Stimulated activated naive CD8-positive, alpha-beta T cell treated with anti-CD3 and anti-CD28 coated beads, Interleukin-15, amount 100 ng/mL, for 72 hours (primary cell): ENCODE measurements around the gene LCNL1.
"Not testable (repeated sequence)": the region's sequence is repeated elsewhere in the genome, so short reads cannot be mapped to it uniquely, and the experiment has no call there.

ENCODE experiments used
- ATAC-seq: fragments of 150-1000 bp; cut with Tn5 transposase; 2 replicates; pipeline ENCODE4 v1.10.0; 2021; ENCODE audit warnings: mild to moderate bottlenecking, moderate library complexity
- DNase-seq, 2 donors: peaks; one replicate each; pipeline ENCODE4 v3.0.0; 2021 to 2022
- H3K27ac Mint-ChIP-seq, 2 donors: one replicate each; pipeline ENCODE4 v1.8.0; 2022; ENCODE audit warnings: mild to moderate bottlenecking in 2 of 2, mixed read lengths in 2 of 2, moderate library complexity in 2 of 2
- H3K27me3 Mint-ChIP-seq: one replicate; pipeline ENCODE4 v1.8.0; 2022; ENCODE audit warnings: mixed read lengths
- H3K4me1 Mint-ChIP-seq: one replicate; pipeline ENCODE4 v1.8.0; 2022; ENCODE audit warnings: mild to moderate bottlenecking, mixed read lengths
- H3K4me3 Mint-ChIP-seq, 2 donors: one replicate each; pipeline ENCODE4 v1.8.0; 2022; ENCODE audit warnings: mild to moderate bottlenecking in 2 of 2, mixed read lengths in 2 of 2, moderate library complexity in 1 of 2
- H3K9me3 Mint-ChIP-seq, 2 donors: one replicate each; pipeline ENCODE4 v1.8.0; 2022; ENCODE audit warnings: mixed read lengths in 2 of 2

Gene LCNL1

DNA sequence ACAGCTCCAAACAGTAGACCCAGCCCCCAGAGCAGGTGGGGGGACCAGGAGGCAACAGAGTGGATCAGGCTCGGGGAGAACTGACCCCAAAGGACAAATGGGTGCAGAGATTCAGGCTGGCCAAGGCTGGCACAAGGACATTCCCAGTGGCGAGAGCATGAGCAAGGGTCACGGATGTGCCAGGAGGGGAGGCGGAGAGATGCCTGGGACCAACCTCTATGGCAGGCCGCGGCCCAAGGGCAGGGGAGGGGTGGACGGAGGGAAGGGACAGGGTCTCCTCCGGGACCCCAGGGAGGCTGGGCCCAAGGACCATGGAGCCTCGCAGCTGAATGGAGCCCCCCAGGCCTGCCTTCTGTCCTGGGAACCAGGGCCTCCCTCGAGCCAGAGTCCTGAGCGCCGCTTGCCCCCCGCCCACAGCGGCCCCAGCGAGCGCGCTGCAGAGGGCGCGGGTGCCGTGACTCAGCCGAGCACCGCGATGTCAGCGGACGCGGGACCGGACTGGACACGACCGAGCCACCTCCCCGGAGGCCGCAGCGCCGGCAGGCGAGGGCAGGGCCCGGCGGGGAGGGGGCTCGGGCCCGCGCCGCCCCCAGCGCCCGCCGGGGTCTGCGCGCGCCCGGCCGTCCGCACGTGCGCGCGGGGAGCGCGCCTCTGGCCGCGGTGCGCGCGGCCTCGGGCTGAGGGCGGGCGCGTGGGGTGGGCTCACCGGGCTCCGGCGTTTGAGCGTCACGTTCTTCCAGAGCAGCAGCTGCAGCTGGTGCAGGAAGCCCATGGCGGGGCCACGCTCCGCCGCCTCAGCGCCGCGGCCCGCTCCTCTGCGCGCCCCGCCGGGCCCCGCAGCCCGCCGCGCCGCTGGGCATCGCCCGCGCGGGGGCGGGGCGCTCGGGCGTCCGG lies 44.8 kb downstream of the LCNL1 start, which contains the start of gene ABCA2:
Gene ABCA2 (minus strand): TSS at position 869 of the 894 bp plus-strand sequence. CDS start 97 bp downstream, at position 772.
- Mint-ChIP-seq H3K4me1 (peaks cover 73% of the 10 kb centered on the region), H3K27me3 (no peaks in the 10 kb centered on the region), H3K9me3 (no peaks in the 10 kb centered on the region), H3K27ac (no peak within 1 kb of the TSS), H3K4me3 (peak within 1 kb of the TSS; percentile 81 to 86)
- no peak for DNase-seq
- no peak for ATAC-seq

DNA sequence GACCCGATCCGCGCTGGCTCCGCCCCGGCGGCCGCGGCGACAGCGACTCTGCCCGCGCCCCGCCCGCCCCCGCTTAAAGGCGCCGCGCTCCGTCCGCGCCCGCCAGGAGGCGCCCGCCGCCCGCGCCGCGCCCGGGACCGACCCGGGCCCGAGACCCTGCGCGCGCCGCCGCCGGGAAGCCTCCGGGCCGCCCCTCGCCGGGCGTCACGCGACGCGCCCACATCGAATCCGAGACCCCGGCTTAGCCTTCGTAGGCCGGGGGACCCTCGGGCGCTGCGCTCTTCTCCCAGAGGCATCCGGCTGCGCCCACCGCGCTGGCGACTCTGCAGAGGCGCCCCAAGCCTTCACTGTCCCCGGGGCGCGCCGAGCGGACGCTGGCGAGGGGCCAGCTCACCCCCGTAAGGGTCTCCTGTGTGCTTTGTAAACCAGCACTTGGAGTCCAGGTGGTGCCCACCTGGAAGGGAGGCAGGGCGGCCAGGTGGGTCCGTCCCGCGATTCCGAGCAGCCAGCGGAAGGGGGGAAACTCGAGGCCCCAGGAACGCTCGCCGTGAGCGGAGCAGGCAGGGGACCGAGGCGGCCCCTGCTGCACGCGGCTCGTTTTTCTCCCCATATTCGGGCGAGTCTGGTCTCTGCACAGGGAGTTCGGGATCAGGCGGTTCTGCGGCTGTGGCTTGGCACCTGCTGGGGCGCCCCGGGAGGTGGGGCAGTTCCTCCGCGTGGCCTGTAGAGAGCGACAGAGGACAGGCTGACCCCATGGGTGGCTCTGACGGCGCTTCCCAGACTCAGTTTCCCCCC lies 45.7 kb downstream of the LCNL1 start:
- Mint-ChIP-seq H3K9me3 (no peaks in the 10 kb centered on the region), H3K27ac (no peak overlapping the region)

DNA sequence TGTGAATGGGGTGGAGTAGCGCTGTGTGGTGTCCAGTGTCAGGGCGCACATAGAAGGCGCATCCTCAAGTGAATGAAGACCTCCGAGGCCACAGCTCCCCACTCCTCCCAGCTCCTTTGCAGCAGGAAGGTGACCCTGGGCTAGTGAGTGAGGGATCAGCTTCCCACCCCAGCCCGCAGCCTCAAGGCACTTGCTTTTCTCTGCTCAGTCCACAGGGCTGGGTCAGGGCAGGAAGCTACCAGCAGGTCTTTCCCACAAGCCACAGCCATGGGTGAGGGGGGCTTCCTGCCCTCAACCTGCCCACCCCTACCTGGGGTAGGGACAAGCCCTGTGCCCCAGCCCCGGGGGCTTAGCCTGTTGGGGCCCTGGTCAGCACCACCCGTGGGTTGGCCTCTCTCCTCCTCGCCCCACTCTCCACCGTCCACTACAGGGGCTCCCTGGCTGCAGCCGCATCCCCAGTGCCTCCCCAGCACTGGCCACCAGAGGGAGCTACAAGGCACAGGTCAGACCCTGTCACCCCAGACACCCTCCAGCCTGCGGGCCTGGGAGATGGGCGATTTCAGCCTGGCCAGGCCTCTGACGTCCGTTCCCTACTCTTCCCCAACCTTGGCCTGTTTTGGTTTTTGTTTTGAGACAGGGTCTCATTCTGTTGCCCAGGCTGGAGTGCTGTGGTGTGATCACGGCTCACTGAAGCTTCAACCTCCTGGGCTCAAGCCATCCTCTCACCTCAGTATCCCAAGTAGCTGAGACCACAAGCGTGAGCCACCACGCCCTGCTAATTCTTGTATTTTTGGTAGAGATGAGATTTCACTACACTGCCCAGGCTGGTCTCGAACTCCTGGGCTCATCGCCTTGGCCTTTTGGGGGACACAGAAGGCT lies 46.5 kb downstream of the LCNL1 start:
- H3K27me3 Mint-ChIP-seq, result no peaks in the 10 kb centered on the region
- ATAC-seq, result peak; percentile 47
- H3K27ac Mint-ChIP-seq, result no peak overlapping the region
- no peaks in the 10 kb centered on the region for H3K9me3 Mint-ChIP-seq
- DNase-seq, result peak; percentile 76 to 79
- H3K4me3 Mint-ChIP-seq, result peak overlapping the region; percentile 78 to 84
- peaks cover 83% of the 10 kb centered on the region for H3K4me1 Mint-ChIP-seq

More for the DNA sequence above, 45.7 kb downstream of the LCNL1 start:
- ATAC-seq (peak; percentile 41), DNase-seq (peak; percentile 74 to 75)
- H3K4me3 Mint-ChIP-seq, result peak overlapping the region; percentile 78 to 84
- H3K4me1 Mint-ChIP-seq, result peaks cover 81% of the 10 kb centered on the region
- H3K27me3 Mint-ChIP-seq, result no peaks in the 10 kb centered on the region

DNA sequence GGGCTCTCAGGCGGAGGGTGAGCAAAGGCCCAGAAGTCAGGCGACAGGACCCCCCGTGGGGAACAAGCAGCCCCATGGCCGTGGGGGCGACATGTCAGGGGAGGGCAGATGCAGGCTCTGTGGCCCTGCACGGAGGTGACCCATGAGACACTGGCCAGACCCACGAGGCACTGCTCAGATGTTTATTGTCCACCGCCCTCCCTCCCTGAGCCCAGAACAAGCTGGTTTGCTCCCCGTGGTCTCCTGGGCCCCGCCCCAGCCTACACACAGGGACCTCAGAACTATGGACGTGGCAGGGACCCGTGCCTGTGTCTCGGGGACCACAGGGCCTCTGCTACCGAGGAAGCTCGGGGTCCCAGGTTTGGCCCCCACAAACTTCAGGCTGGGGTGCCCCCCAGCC lies 47.2 kb downstream of the LCNL1 start:
- no peaks in the 10 kb centered on the region for H3K27me3 Mint-ChIP-seq
- no peak overlapping the region for H3K27ac Mint-ChIP-seq
- peak overlapping the region; percentile 78 to 84 for H3K4me3 Mint-ChIP-seq
- DNase-seq (peak in 1 of 2 donors; percentile 43), ATAC-seq (no peak)
- H3K9me3 Mint-ChIP-seq, result no peaks in the 10 kb centered on the region
- H3K4me1 Mint-ChIP-seq, result peaks cover 83% of the 10 kb centered on the region

DNA sequence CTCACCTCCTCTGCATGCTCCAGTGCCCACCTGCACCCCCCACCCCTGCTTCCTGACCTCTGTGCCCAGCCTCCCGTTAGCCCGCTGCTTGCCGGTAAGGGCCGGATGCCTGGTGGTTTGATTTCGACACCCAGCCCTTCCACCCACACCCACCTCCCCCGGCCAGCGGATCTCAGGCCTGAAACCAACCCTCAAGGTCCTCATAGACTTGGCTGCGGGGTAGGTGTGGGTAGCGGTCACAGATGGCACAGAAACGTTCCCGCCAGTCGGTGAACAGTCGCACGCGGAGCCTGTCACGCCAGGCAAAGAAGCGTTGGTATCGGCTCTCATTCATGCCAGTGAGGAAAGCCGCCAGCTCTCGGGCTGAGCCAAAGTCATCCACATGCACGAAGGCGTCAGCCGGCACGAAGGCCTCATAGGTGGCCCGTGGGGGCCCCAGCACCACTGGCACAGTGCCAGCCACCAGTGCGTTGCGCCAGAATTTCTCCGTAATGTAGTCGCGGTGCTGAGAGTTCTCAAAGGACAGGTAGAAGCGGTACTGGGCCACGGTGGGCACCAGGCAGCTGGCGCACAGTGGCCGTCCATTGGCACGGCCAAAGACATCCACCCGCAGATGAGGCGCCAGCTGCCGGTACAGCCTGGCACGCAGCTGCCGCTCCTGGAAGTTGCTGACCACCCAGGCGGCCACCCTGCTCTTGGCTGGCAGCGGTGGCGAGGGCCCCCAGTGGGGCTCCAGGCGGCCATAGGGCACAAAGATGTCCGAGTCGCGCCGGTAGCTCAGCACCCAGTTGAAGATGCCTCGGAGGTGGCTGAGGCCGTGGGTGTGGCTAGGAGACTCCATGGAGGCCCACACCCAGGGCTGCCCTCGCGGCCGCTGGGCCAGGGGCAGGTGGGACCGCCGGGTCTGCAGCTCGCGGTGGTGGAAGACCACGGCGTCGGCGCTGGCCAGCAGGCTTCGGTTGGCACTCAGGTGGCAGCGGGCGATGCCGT lies 48.0 kb downstream of the LCNL1 start:
- no peaks in the 10 kb centered on the region for H3K27me3 Mint-ChIP-seq
- H3K4me1 Mint-ChIP-seq, result peaks cover 89% of the 10 kb centered on the region
- ATAC-seq (peak; percentile 10), DNase-seq (peak in 1 of 2 donors; percentile 83)
- H3K27ac Mint-ChIP-seq, result peak overlapping the region; percentile 10 to 48
- H3K9me3 Mint-ChIP-seq, result no peaks in the 10 kb centered on the region
- peak overlapping the region; percentile 56 to 61 for H3K4me3 Mint-ChIP-seq

DNA sequence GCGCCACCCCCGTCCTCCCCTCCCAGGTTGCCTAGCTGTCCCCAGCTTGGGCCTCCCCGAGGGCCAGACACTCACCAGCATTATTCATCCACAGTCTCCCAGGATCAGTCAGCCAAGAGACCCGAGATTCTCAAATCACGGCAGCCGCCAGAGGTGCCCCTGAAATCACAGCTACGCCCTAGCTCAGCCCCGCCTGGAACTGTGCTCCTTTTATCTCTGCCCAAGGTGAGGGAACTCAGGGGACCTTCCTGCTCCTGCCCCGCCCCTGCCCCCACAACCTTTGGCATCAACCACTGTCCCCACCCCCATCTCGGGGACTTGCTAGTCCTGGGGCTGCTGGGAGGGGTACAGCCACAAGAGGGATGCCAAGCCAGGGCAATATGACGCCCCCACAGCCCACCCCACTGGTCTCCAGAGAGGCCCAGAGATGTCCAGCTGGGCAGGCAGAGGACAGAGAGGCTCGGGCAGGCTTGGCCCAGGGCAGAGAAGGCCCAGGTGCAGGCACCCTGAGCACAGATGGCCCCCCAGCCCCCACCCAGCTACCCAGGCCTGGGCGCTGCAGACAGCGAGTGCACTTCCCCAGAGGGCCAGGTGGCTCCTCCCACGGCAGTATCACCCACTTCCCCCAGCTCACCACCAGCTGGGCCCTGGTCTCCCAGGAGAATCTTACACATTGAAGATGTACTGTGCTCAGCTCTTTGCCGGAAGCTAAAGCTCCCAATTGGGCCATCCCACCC lies 49.3 kb downstream of the LCNL1 start, which contains the start of gene FUT7:
Gene FUT7 (minus strand): TSS at position 185 of the 737 bp plus-strand sequence. CDS start 97 bp downstream, at position 88.
- peak within 1 kb of the TSS in 1 of 2 donors; percentile 76 for H3K27ac Mint-ChIP-seq
- peaks cover 78% of the 10 kb centered on the region for H3K4me1 Mint-ChIP-seq
- peak within 1 kb of the TSS; percentile 61 to 75 for H3K4me3 Mint-ChIP-seq
- H3K9me3 Mint-ChIP-seq, result no peaks in the 10 kb centered on the region
- no peaks in the 10 kb centered on the region for H3K27me3 Mint-ChIP-seq
- peak in 1 of 2 donors; percentile 66 for DNase-seq
- peak; percentile 1 for ATAC-seq

DNA sequence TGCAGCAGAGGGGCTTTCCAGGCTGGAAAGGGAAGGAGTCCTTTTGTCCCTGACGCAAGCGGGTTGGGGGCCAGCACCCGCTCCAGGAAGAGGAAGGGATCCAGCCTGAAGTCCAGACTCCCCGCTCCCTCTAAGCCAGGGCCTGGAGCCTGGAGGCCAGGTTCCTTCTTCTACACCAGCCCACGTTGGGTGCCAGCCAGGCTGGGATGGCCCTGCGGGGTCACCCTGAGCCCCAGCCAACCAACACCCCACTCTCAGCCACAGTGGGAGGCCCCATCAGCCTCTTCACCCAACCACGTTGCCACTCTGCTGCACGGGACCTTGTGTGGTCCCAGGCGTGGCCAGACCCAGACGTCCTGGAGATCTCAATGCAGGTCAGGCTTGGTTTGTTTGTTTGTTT lies 50.1 kb downstream of the LCNL1 start:
- H3K27me3 Mint-ChIP-seq, result no peaks in the 10 kb centered on the region
- no peak overlapping the region for H3K27ac Mint-ChIP-seq
- no peaks in the 10 kb centered on the region for H3K9me3 Mint-ChIP-seq
- no peak for ATAC-seq
- H3K4me3 Mint-ChIP-seq, result no peak overlapping the region
- DNase-seq, result no peak
- peaks cover 73% of the 10 kb centered on the region for H3K4me1 Mint-ChIP-seq

DNA sequence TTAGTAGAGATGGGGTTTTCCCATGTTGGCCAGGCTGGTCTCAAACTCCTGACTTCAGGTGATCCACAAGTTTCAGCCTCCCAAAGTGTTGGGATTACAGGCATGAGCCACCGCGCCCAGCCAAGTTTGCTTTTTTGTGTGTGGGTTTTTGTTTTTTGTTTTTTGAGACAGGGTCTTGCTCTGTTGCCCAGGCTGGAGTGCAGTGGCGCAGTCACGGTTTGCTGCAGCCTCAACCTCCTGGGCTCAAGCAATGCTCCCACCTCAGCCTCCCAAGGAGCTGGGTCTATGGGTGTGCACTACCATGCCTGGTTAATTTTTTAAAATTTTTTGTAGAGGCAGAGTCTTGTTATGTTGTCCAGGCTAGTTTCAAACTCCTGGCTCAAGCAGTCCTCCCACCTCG lies 50.7 kb downstream of the LCNL1 start:
- not testable (repeated sequence) for ATAC-seq, H3K27me3 Mint-ChIP-seq, DNase-seq, H3K27ac Mint-ChIP-seq, H3K9me3 Mint-ChIP-seq
- H3K4me1 Mint-ChIP-seq, result peaks cover 72% of the 10 kb centered on the region
- H3K4me3 Mint-ChIP-seq, result peak overlapping the region in 1 of 2 donors; percentile 32

DNA sequence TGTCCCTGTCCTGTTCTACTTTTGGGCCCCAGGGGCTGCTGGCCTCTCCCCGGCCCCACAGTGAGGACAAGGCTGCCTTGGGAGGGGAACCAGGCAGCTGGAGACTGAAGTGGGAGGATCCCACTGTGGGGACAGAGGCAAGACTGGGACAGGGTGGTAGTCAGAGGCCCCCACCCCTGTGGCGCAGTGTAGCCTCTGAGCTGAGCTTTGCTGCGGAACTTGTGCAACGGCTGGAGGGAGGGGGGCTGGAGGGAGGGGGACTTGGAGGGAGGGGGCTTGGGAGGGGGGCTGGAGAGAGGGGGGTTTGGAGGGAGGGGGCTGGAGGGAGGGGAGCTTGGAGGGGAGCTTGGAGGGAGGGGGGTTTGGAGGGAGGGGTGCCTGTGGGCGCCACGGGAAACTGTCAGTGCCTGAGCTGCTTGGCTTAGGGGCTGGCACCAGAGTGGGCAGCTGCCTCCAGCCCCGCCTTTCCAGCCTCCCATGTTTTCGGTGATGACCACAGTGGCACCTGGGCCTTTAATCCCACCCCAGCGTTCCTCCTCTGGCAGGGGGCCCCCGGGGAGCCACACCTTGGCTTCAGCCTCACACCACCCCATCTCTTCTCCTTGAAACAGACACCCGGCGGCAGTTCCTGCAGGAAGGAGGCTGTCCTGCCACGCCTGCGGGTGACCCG lies 51.4 kb downstream of the LCNL1 start:
- Mint-ChIP-seq H3K27ac (peak overlapping the region in 1 of 2 donors; percentile 85), H3K9me3 (no peaks in the 10 kb centered on the region), H3K4me1 (peaks cover 65% of the 10 kb centered on the region), H3K27me3 (no peaks in the 10 kb centered on the region), H3K4me3 (peak overlapping the region; percentile 76 to 83)
- ATAC-seq, result peak; percentile 0
- no peak for DNase-seq

DNA sequence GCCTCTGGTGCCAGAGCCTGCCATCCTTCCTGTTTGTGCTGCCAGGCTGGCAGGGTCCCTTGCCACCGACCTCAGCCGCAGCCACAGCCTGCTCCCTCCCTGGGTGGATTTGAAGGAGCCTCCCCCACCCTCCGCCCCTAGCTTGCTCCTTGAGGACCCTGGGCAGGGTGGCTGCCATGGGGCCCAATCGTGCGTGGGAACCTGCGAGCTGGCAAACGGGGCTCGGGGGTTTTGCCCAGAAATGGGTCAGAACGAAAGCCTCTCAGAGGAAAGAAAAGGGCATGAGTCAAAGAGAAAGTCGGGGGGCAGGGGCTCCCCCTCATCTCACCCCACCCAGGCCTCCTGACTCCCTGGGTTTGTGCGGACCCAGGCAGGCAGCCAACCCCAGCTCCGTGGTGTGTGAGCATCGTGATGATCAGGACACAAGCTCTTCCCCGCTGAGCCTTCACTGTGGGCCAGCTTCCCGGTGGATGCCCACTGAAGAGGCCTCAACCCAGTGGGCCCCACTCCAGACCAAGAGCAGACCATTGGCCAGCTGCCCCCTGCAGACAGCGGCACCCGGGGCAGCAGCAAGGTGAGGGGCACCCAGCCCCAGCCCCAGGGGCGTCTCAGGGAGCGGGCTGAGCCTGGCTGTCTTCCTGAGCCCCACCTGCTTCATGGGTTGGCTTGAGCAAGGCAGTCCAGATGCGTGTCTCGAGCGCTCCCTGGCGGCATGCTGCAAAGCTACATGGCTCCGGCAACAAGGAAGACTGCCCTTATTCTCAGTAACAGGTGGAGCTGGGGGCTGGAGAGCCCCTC lies 52.1 kb downstream of the LCNL1 start:
- no peaks in the 10 kb centered on the region for H3K9me3 Mint-ChIP-seq
- ATAC-seq, result peak; percentile 86
- no peaks in the 10 kb centered on the region for H3K27me3 Mint-ChIP-seq
- peak overlapping the region; percentile 84 to 85 for H3K27ac Mint-ChIP-seq
- DNase-seq, result peak; percentile 90 to 93
- peak overlapping the region; percentile 76 to 83 for H3K4me3 Mint-ChIP-seq
- peaks cover 58% of the 10 kb centered on the region for H3K4me1 Mint-ChIP-seq
